Transverse colon (tissue), 4 donors: ENCODE results near the gene GLRX3. TPM values are rescaled to one million over a fixed set of nuclear protein-coding genes. Genes with fewer than 3 reads are reported as not detected.

Experiments
- DNase-seq: peaks from one replicate; pipeline ENCODE4 v3.0.0-alpha.2; 2019
- H3K27ac ChIP-seq, 4 donors: fragments of 200-600 bp; sonication (generic); 2 replicates each; pipeline ENCODE4 v1.5.1; 2016 to 2018; ENCODE audit warnings: inconsistent platforms in 4 of 4
- H3K27me3 ChIP-seq: fragments of 200-600 bp; sonication (generic); 2 replicates; pipeline ENCODE4 v1.5.1; 2017; ENCODE audit warnings: inconsistent platforms
- H3K36me3 ChIP-seq, 4 donors: fragments of 200-600 bp; sonication (generic); 2 replicates each; pipeline ENCODE4 v1.5.1; 2017 to 2019; ENCODE audit warnings: inconsistent platforms in 4 of 4
- H3K4me1 ChIP-seq, 4 donors: fragments of 200-600 bp; sonication (generic); 2 replicates each; pipeline ENCODE4 v1.5.1; 2017 to 2020; ENCODE audit warnings: inconsistent platforms in 4 of 4
- H3K4me3 ChIP-seq, 4 donors: fragments of 200-600 bp; sonication (generic); 1 replicate in 1 of 4; 2 replicates in 3 of 4; pipeline versions ENCODE4 v1.5.1 to v1.6.1; 2017 to 2019; ENCODE audit warnings: inconsistent platforms in 4 of 4
- H3K9me3 ChIP-seq, 2 donors: fragments of 200-600 bp; sonication (generic); 2 replicates each; pipeline ENCODE4 v1.5.1; 2017 to 2019; ENCODE audit warnings: inconsistent platforms in 2 of 2
- CTCF ChIP-seq, 5 experiments: fragments of 200-600 bp in 3 of 5; fragments of 450-650 bp in 2 of 5; sonication (generic) in 3 of 5; IDR thresholded peaks; 1 replicate in 2 of 5; 2 replicates in 3 of 5; pipeline ENCODE4 v1.5.1; 2016 to 2017; ENCODE audit warnings: antibody characterized with exemption in 5 of 5, inconsistent platforms in 3 of 5, mild to moderate bottlenecking in 2 of 5, moderate library complexity in 1 of 5
- EP300 ChIP-seq: sonication (generic); formaldehyde crosslinking; IDR thresholded peaks from one replicate; pipeline ENCODE4 v1.6.1; 2017; ENCODE audit warnings: antibody characterized with exemption, low read depth
- POLR2A ChIP-seq: fragments of 450-650 bp; IDR thresholded peaks from one replicate; pipeline ENCODE4 v1.6.1; 2016; ENCODE audit warnings: antibody characterized with exemption, mild to moderate bottlenecking, moderate library complexity
- POLR2AphosphoS5 ChIP-seq, 3 donors: sonication (generic); formaldehyde crosslinking; IDR thresholded peaks; one replicate each; pipeline ENCODE4 v1.6.1; 2016; ENCODE audit warnings: antibody characterized with exemption in 3 of 3
- WGBS, 2 donors: methylation state at CpG; one replicate each; pipeline ENCODE4 v1.1.5; 2018; ENCODE audit warnings: low coverage in 1 of 2; 5-methylcytosine and 5-hydroxymethylcytosine counted together
- in situ Hi-C, 4 donors: fragments of 200-750 bp; cut with MboI; loops; one replicate each; pipeline versions ENCODE4 v1.15.0 to v1.15.1; 2017; ENCODE audit warnings: low sequenced_read_pairs in 3 of 4, low pct_ligation_motif_present in 1 of 4, low pct_unique_long_range_greater_than_20kb in 1 of 4
- intact Hi-C: fragments of 100-400 bp; cut with DNase I; formaldehyde crosslinking; loops from one replicate; pipeline ENCODE4 v1.15.1; 2023; ENCODE audit warnings: low total_unique reads
- total RNA-seq, 4 donors: library from RNA; depleted of rRNA; stranded (reverse); fragments of >200 nt; gene quantifications; one replicate each; pipeline ENCODE4 v1.1.0, GENCODE V29; 2016

GLRX3 gene
- total RNA-seq, 4 donors from 2014 or later, result 32.7 to 38.2 (median 34.3) TPM

- intact Hi-C loops (no loop called here), in situ Hi-C loops (loop anchor here in 2 of 4 donors (25.0 kb wide), 2 partner anchors 1594 to 1694 kb away; no protein-coding TSS in a partner anchor)
- no peaks in the 10 kb centered on the region for H3K9me3 ChIP-seq
- peaks cover 6 to 9% (median 6%) of the 10 kb centered on the region in 4 donors for H3K4me1 ChIP-seq
- no peaks in the 10 kb centered on the region for H3K36me3 ChIP-seq
- DNase-seq, result no peak
- 73 to 90% methylated on average over 2 to 5 of the region's 5 CpGs for WGBS, 2 donors
- no peak overlapping the region for H3K4me3 ChIP-seq
- TF ChIP-seq CTCF (IDR thresholded peaks at IDR 0.05) (no peak), EP300 (no peak), POLR2A (no peak), POLR2AphosphoS5 (IDR thresholded peaks at IDR 0.05) (no peak)
- peaks cover 8% of the 10 kb centered on the region for H3K27me3 ChIP-seq
- no peak overlapping the region for H3K27ac ChIP-seq
These were observed 56.8 kb downstream of the GLRX3 start for GRCh38 chr10:130193033-130193432.

GRCh38 chr10:130193493-130194193 lies 57.5 kb downstream of the GLRX3 start:
- TF ChIP-seq POLR2A (no peak), POLR2AphosphoS5 (IDR thresholded peaks at IDR 0.05) (no peak), CTCF (IDR thresholded peaks at IDR 0.05) (no peak), EP300 (no peak)
- no peak for DNase-seq
- in situ Hi-C loops (loop anchor here in 2 of 4 donors (25.0 kb wide), 2 partner anchors 1594 to 1694 kb away; no protein-coding TSS in a partner anchor), intact Hi-C loops (no loop called here)
- Histone ChIP-seq H3K4me1 (peaks cover 6 to 9% (median 6%) of the 10 kb centered on the region in 4 donors), H3K27me3 (peaks cover 8% of the 10 kb centered on the region), H3K9me3 (no peaks in the 10 kb centered on the region), H3K4me3 (no peak overlapping the region), H3K27ac (no peak overlapping the region), H3K36me3 (no peaks in the 10 kb centered on the region)
- WGBS, 2 donors, result 60 to 68% methylated on average over 11 to 16 of the region's 16 CpGs

- in situ Hi-C loops (loop anchor here in 2 of 4 donors (25.0 kb wide), 2 partner anchors 1593 to 1693 kb away; no protein-coding TSS in a partner anchor), intact Hi-C loops (no loop called here)
- TF ChIP-seq EP300, result no peak
- no peak for TF ChIP-seq POLR2A
- no peak for TF ChIP-seq POLR2AphosphoS5 (IDR thresholded peaks at IDR 0.05)
- TF ChIP-seq CTCF (IDR thresholded peaks at IDR 0.05), result no peak
- Histone ChIP-seq H3K9me3 (no peaks in the 10 kb centered on the region), H3K27me3 (peaks cover 8% of the 10 kb centered on the region), H3K27ac (no peak overlapping the region), H3K4me1 (peaks cover 6 to 9% (median 6%) of the 10 kb centered on the region in 4 donors), H3K4me3 (no peak overlapping the region), H3K36me3 (no peaks in the 10 kb centered on the region)
- DNase-seq, result no peak
- 68 to 74% methylated on average over 6 to 21 of the region's 21 CpGs for WGBS, 2 donors
These were observed 58.2 kb downstream of the GLRX3 start for GRCh38 chr10:130194194-130194990.

- in situ Hi-C loops (loop anchor here in 2 of 4 donors (25.0 kb wide), 2 partner anchors 1592 to 1692 kb away; no protein-coding TSS in a partner anchor), intact Hi-C loops (loop anchor here (5.0 kb wide), 1 partner anchor 1597 kb away; no protein-coding TSS in a partner anchor)
- no peaks in the 10 kb centered on the region for H3K9me3 ChIP-seq
- 91% methylated on average over 17 of the region's 19 CpGs; no CpG with 5 or more reads in 1 of the 2 donors for WGBS, 2 donors
- H3K27me3 ChIP-seq, result peaks cover 11% of the 10 kb centered on the region
- TF ChIP-seq CTCF (IDR thresholded peaks at IDR 0.05), result no peak
- no peak for TF ChIP-seq POLR2A
- TF ChIP-seq EP300, result no peak
- no peak for TF ChIP-seq POLR2AphosphoS5 (IDR thresholded peaks at IDR 0.05)
- DNase-seq, result no peak
- no peak overlapping the region for H3K4me3 ChIP-seq
- H3K36me3 ChIP-seq, result no peaks in the 10 kb centered on the region
- H3K27ac ChIP-seq, result no peak overlapping the region
- H3K4me1 ChIP-seq, result peaks cover 6 to 9% (median 6%) of the 10 kb centered on the region in 4 donors
These were observed 58.9 kb downstream of the GLRX3 start for GRCh38 chr10:130194991-130195645.
